ENCODE results near the gene SUCLA2. TPM values are rescaled to one million over a fixed set of nuclear protein-coding genes. Genes with fewer than 3 reads are reported as not detected.
A peak's percentile ranks its signal among the peaks of the same experiment; 100 is the strongest.

The SUCLA2 gene
- total RNA-seq, 1 experiment from 2014 or later, result 53.9 TPM

DNA sequence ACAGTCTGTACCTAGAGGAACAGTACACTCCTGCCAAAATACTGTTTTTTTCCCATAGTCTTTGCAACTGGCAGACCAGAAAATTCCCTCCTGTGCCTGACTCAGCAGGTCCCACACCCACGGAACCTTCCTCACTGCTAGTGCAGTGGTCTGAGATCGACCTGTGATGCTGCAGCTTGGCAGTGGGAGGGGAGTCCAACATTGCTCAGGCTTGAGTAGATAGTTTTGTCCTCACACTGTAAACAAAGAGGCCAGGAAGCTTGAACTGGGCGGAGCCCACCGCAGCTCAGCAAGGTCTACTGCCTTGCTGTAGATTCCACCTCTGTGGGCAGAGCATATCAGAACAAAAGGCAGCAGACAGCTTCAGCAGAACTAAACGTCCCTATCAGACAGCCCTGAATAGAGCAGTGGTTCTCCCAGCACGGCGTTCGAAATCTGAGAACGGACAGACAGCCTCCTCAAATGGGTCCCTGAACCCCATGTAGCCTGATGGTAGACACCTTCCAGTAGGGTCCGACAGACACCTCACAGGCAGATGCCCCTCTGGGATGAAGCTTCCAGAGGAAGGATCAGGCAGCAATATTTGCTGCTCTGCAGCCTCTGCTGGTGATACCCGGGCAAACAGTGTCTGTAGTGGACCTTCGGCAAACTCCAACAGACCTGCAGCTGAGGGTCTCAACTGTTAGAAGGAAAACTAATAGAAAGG, 92.7 kb downstream of the SUCLA2 start:
- no peak overlapping the region for H2BK5ac ChIP-seq (ENCODE audit: insufficient read length, low read length)
- H4K91ac ChIP-seq (ENCODE audit: insufficient read length, low read depth, low read length), result no peak overlapping the region
- no peak overlapping the region for H2AFZ ChIP-seq (ENCODE audit: low read length)
- no peak overlapping the region for H3K4ac ChIP-seq (ENCODE audit: low read depth, low read length)
- no peak overlapping the region for H2AK5ac ChIP-seq (ENCODE audit: insufficient read length, low read length)
- H3K14ac ChIP-seq (ENCODE audit: insufficient read depth, low read length), result no peak overlapping the region
- no peak overlapping the region for H4K5ac ChIP-seq (ENCODE audit: insufficient read length, low read depth, low read length)
- Mint-ChIP-seq H3K4me1 (0 out of 4 replicates have a peak, but pooled peaks cover 0 to 3% of the 10 kb centered on the region in 2 experiments), H3K9me3 (peaks cover 6 to 8% of the 10 kb centered on the region in 2 experiments), H3K27me3 (ENCODE audit: low read depth) (no peaks in the 10 kb centered on the region), H3K4me3 (no peak overlapping the region), H3K36me3 (ENCODE audit: insufficient read depth in 1 of 3, low read depth in 3 of 3) (peaks cover 0 to 10% (median 7%) of the 10 kb centered on the region in 3 experiments; a peak in 5 of 7 replicates), H3K27ac (peak overlapping the region in 1 of 3 experiments; percentile 46; a peak in 1 of 7 replicates)
- H3K18ac ChIP-seq (ENCODE audit: insufficient read length, low read depth, low read length), result no peak overlapping the region
- no peaks in the 10 kb centered on the region for H4K20me1 ChIP-seq (ENCODE audit: control insufficient read depth, insufficient read depth, insufficient read length)
- H2BK15ac ChIP-seq (ENCODE audit: low read depth, low read length), result no peak overlapping the region
- DNase-seq, result no peak
- H3K79me1 ChIP-seq (ENCODE audit: insufficient read depth, low read depth, low read length, poor library complexity, severe bottlenecking), result no peaks in the 10 kb centered on the region
- no peak overlapping the region for H3K27ac ChIP-seq (ENCODE audit: insufficient read length, low read depth, low read length)
- H3K23me2 ChIP-seq (ENCODE audit: insufficient read length, low read depth, low read length, poor library complexity, severe bottlenecking), result no peaks in the 10 kb centered on the region
- H3K79me2 ChIP-seq (ENCODE audit: insufficient read depth, low read length), result no peaks in the 10 kb centered on the region
- no CpG with 5 or more reads among the region's 12 CpGs for WGBS (ENCODE audit: extremely low coverage, insufficient read length, low lambda C conversion rate)
- no peak overlapping the region for H4K8ac ChIP-seq (replicated peaks; ENCODE audit: insufficient read length, low read depth, low read length)
- no peaks in the 10 kb centered on the region for H3K27me3 ChIP-seq (ENCODE audit: insufficient read depth, low read length)
- no peaks in the 10 kb centered on the region for H3K9me3 ChIP-seq (ENCODE audit: control insufficient read depth, low read depth, low read length)
- no peak overlapping the region for H3K56ac ChIP-seq (ENCODE audit: insufficient read length, low read depth, low read length)
- no peak overlapping the region for H2BK12ac ChIP-seq (ENCODE audit: insufficient read length, low read depth, low read length)
- no peak overlapping the region for H3T11ph ChIP-seq (ENCODE audit: low read length)
- no peak overlapping the region for H2BK20ac ChIP-seq (ENCODE audit: low read depth, low read length, poor library complexity, severe bottlenecking)
- no peak overlapping the region for H3K9ac ChIP-seq (ENCODE audit: extremely low read depth, insufficient read length, low read length)
- no peaks in the 10 kb centered on the region for H3K4me1 ChIP-seq (ENCODE audit: insufficient read depth, low read length)
- H3K4me2 ChIP-seq (ENCODE audit: insufficient read depth, insufficient read length, low read length), result no peak overlapping the region
- no peak for TF ChIP-seq CTCF (conservative IDR thresholded peaks at IDR 0.05)
- H2BK120ac ChIP-seq (ENCODE audit: low read depth, low read length, poor library complexity, severe bottlenecking), result no peak overlapping the region
- H3K23ac ChIP-seq (ENCODE audit: insufficient read length, low read depth, low read length), result no peak overlapping the region

Measured in H9 (cell line).